ENCODE results near the gene GLO1.
"Not testable (repeated sequence)": the region's sequence is repeated elsewhere in the genome, so short reads cannot be mapped to it uniquely, and the experiment has no call there.

GLO1 gene

DNA sequence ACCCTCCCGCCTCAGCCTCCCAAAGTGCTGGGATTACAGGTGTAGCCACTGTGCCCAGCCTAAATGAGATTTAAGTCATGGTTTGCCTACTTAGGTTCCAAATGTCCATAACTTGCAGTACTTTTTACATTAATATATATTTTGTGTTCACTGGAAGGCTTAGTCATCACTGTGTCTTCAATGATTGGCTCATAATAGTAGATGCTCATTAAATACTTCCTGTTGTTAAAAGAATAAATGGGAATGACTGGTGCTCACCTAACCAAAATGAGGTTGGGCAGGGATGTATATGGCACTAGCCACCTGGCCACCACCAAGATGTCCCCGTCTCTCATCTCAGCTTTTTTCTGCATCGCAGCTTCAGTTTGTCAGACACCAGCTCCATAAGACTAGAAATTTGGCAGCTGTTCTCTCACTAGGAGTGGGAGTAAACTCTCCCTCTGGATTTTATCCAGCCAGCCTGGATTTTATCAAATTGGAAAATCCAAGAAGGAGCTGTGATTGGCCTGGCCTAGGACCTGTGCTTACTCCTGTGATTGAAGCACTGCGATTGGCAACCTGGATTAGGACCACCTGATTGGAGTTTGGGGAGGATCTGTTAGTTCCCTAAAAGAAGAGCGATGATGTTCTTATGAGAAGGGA lies 1.1 kb upstream of the GLO1 start:
- Histone ChIP-seq H3K4me2 (ENCODE audit: low read length) (no peak overlapping the region), H3K4me1 (no peaks in the 10 kb centered on the region), H3K79me2 (peaks cover 3% of the 10 kb centered on the region), H3K9ac (no peak overlapping the region), H3K27me3 (ENCODE audit: control insufficient read depth, insufficient read depth, low read length) (no peaks in the 10 kb centered on the region), H3K9me3 (ENCODE audit: control insufficient read depth, low read length) (no peaks in the 10 kb centered on the region), H2AFZ (peak overlapping the region; percentile 54), H3K27ac (no peak overlapping the region), H3K36me3 (ENCODE audit: control insufficient read depth, insufficient read depth, low read length) (no peaks in the 10 kb centered on the region), H3K4me3 (ENCODE audit: low read depth, low read length) (no peak overlapping the region)
- TF ChIP-seq, protein P1, sequence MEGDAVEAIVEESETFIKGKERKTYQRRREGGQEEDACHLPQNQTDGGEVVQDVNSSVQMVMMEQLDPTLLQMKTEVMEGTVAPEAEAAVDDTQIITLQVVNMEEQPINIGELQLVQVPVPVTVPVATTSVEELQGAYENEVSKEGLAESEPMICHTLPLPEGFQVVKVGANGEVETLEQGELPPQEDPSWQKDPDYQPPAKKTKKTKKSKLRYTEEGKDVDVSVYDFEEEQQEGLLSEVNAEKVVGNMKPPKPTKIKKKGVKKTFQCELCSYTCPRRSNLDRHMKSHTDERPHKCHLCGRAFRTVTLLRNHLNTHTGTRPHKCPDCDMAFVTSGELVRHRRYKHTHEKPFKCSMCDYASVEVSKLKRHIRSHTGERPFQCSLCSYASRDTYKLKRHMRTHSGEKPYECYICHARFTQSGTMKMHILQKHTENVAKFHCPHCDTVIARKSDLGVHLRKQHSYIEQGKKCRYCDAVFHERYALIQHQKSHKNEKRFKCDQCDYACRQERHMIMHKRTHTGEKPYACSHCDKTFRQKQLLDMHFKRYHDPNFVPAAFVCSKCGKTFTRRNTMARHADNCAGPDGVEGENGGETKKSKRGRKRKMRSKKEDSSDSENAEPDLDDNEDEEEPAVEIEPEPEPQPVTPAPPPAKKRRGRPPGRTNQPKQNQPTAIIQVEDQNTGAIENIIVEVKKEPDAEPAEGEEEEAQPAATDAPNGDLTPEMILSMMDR (IDR thresholded peaks at IDR 0.05): no peak

DNA sequence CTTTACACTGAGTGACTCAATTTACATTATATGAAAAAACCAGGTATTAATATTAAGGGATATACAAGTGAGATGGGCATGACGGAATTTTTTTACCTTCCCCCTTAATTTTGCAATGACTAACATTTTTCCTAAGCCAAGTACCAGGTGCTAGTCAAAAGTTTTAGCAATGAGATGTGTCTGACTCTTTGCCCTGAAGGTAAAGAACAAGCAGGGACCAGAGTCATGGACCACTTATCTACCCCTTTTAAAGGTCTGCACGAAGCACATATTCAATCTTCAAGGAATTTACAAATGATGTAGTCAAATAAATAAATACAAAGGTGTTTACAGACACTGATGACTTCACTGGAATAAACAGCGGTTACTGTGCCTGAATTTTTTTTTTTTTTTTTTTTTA lies 1.4 kb downstream of the GLO1 start:
- Histone ChIP-seq H3K79me2 (peaks cover 3% of the 10 kb centered on the region), H3K9ac (no peak overlapping the region), H3K4me1 (no peaks in the 10 kb centered on the region), H3K9me3 (ENCODE audit: control insufficient read depth, low read length) (no peaks in the 10 kb centered on the region), H2AFZ (no peak overlapping the region), H3K27me3 (ENCODE audit: control insufficient read depth, insufficient read depth, low read length) (no peaks in the 10 kb centered on the region), H3K36me3 (ENCODE audit: control insufficient read depth, insufficient read depth, low read length) (no peaks in the 10 kb centered on the region), H3K4me3 (ENCODE audit: low read depth, low read length) (no peak overlapping the region), H3K27ac (no peak overlapping the region), H3K4me2 (ENCODE audit: low read length) (no peak overlapping the region)
- TF ChIP-seq, protein P1 (IDR thresholded peaks at IDR 0.05): no peak

DNA sequence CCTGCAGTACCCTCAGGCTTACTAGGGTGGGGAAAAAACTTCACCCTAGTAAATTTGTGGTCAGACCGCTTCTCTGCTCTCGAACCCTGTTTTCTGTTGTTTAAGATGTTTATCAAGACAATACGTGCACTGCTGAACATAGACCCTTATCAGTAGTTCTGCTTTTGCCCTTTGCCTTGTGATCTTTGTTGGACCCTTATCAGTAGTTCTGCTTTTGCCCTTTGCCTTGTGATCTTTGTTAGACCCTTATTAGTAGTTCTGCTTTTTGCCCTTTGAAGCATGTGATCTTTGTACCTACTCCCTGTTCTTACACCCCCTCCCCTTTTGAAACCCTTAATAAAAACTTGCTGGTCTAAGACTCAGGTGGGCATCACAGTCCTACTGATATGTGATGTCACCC lies 3.2 kb downstream of the GLO1 start:
- H3K79me2 ChIP-seq; H3K27ac ChIP-seq; H3K4me1 ChIP-seq; H3K36me3 ChIP-seq (ENCODE audit: control insufficient read depth, insufficient read depth, low read length); H3K27me3 ChIP-seq (ENCODE audit: control insufficient read depth, insufficient read depth, low read length); H3K4me2 ChIP-seq (ENCODE audit: low read length); H2AFZ ChIP-seq; H3K4me3 ChIP-seq (ENCODE audit: low read depth, low read length); H3K9ac ChIP-seq; H3K9me3 ChIP-seq (ENCODE audit: control insufficient read depth, low read length): not testable (repeated sequence)

DNA sequence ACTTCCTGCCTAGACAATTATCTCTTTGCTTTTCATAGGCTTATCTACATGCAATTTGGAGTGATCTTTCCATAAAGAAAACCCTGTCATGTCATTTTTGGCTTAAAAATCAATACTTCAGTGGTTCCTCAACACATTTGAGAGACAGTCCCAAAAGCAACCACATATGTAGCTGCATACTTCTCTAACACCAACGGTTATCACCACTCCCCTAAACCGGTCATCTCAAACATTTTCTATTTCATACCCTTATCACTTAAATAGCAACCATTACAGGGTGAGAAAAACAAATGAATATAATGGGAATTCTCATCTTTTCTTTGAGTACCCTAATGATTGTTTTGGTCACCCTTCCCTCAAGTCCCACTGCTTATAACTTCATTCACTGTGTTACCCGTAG lies 5.1 kb downstream of the GLO1 start:
- H2AFZ ChIP-seq: no peak overlapping the region
- H3K27me3 ChIP-seq (ENCODE audit: control insufficient read depth, insufficient read depth, low read length): no peaks in the 10 kb centered on the region
- no peaks in the 10 kb centered on the region for H3K4me1 ChIP-seq
- TF ChIP-seq, protein P1 (IDR thresholded peaks at IDR 0.05): no peak
- H3K4me2 ChIP-seq (ENCODE audit: low read length): no peak overlapping the region
- H3K36me3 ChIP-seq (ENCODE audit: control insufficient read depth, insufficient read depth, low read length): no peaks in the 10 kb centered on the region
- no peaks in the 10 kb centered on the region for H3K9me3 ChIP-seq (ENCODE audit: control insufficient read depth, low read length)
- H3K9ac ChIP-seq: no peak overlapping the region
- no peak overlapping the region for H3K27ac ChIP-seq
- no peak overlapping the region for H3K4me3 ChIP-seq (ENCODE audit: low read depth, low read length)
- peaks cover 3% of the 10 kb centered on the region for H3K79me2 ChIP-seq

DNA sequence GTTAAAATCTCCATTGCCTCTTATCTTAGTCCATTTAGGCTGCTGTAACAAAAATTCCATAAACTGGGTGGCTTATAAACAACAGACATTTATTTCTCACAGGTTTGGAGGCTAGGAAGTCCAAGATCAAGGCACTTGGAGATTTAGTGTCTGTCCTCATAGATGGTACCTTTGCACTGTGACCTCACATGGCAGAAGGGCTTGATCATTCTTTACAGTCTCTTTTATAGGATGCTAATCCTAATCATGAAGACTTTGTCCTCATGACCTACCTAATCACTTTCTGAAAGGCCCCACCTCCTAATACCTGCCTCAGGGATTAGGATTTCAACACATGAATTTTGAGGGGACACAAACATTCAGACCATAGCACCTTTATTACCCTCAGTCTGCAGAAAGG lies 6.6 kb downstream of the GLO1 start:
- TF ChIP-seq, protein P1 (IDR thresholded peaks at IDR 0.05): no peak
- Histone ChIP-seq H3K4me3 (ENCODE audit: low read depth, low read length) (no peak overlapping the region), H3K4me1 (no peaks in the 10 kb centered on the region), H3K9ac (no peak overlapping the region), H3K79me2 (no peaks in the 10 kb centered on the region), H3K9me3 (ENCODE audit: control insufficient read depth, low read length) (no peaks in the 10 kb centered on the region), H3K4me2 (ENCODE audit: low read length) (no peak overlapping the region), H2AFZ (no peak overlapping the region), H3K27ac (no peak overlapping the region), H3K36me3 (ENCODE audit: control insufficient read depth, insufficient read depth, low read length) (no peaks in the 10 kb centered on the region), H3K27me3 (ENCODE audit: control insufficient read depth, insufficient read depth, low read length) (no peaks in the 10 kb centered on the region)
